ENCODE data around the gene GALNT7. TPM values are rescaled to one million over a fixed set of nuclear protein-coding genes. Genes with fewer than 3 reads are reported as not detected.

Gene GALNT7
- total RNA-seq, 1 experiment from 2014 or later, result 16.8 TPM

- Mint-ChIP-seq H3K36me3 (ENCODE audit: insufficient read depth, unreplicated experiment) (peaks cover 5% of the 10 kb centered on the region), H3K27me3 (ENCODE audit: insufficient read depth, unreplicated experiment) (peaks cover 4% of the 10 kb centered on the region), H3K4me3 (ENCODE audit: unreplicated experiment) (no peak overlapping the region), H3K9me3 (ENCODE audit: unreplicated experiment) (no peaks in the 10 kb centered on the region), H3K4me1 (ENCODE audit: low read depth, unreplicated experiment) (no peaks in the 10 kb centered on the region), H3K27ac (ENCODE audit: unreplicated experiment) (no peak overlapping the region)
- ChIA-PET POLR2A (no interaction called here), CTCF (no interaction called here)
- BruUV-seq (replicated peaks), result no TSS peak
- Histone ChIP-seq H3K36me3 (ENCODE audit: control insufficient read depth, insufficient read depth, low read length) (no peaks in the 10 kb centered on the region), H3K27me3 (replicated peaks; ENCODE audit: control insufficient read depth, insufficient read depth, low read length) (no peaks in the 10 kb centered on the region), H3K4me1 (no peaks in the 10 kb centered on the region), H3K4me3 (ENCODE audit: low read depth, low read length) (no peak overlapping the region), H3K9me3 (no peaks in the 10 kb centered on the region)
- TF ChIP-seq, protein P1, sequence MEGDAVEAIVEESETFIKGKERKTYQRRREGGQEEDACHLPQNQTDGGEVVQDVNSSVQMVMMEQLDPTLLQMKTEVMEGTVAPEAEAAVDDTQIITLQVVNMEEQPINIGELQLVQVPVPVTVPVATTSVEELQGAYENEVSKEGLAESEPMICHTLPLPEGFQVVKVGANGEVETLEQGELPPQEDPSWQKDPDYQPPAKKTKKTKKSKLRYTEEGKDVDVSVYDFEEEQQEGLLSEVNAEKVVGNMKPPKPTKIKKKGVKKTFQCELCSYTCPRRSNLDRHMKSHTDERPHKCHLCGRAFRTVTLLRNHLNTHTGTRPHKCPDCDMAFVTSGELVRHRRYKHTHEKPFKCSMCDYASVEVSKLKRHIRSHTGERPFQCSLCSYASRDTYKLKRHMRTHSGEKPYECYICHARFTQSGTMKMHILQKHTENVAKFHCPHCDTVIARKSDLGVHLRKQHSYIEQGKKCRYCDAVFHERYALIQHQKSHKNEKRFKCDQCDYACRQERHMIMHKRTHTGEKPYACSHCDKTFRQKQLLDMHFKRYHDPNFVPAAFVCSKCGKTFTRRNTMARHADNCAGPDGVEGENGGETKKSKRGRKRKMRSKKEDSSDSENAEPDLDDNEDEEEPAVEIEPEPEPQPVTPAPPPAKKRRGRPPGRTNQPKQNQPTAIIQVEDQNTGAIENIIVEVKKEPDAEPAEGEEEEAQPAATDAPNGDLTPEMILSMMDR (IDR thresholded peaks at IDR 0.05; ENCODE audit: insufficient read depth in 1 of 2, low read depth in 1 of 2, low read length in 1 of 2, severe bottlenecking in 1 of 2, unreplicated experiment in 1 of 2), result no peak
- DNase-seq, result no peak
- intact Hi-C loops (cut with micrococcal nuclease; ENCODE audit: unreplicated experiment), result no loop called here
Observed at GRCh38 chr4:173365359-173365996, 196.9 kb downstream of the GALNT7 start.

DNA sequence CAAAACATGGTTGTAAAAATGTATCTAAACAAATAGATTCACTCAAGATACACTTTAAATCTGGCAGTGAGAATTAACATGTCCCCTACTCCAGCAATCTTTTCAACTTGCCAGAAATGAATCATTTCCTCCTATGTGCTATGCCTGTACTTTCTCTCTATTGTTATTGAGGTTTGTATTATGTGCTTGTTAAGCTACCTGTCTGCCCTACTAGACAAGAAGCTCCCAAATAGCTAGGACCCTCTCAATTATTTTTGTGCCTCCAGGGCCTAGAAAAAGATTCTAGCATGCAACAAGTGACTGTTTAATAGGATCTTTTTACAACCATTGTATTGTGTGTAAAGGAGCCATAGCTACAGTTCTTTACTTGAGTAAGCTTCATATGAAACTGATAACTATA is 198.7 kb downstream of the GALNT7 start:
- Histone ChIP-seq H3K4me3 (ENCODE audit: low read depth, low read length) (no peak overlapping the region), H3K27me3 (replicated peaks; ENCODE audit: control insufficient read depth, insufficient read depth, low read length) (no peaks in the 10 kb centered on the region), H3K9me3 (no peaks in the 10 kb centered on the region), H3K36me3 (ENCODE audit: control insufficient read depth, insufficient read depth, low read length) (no peaks in the 10 kb centered on the region), H3K4me1 (no peaks in the 10 kb centered on the region)
- intact Hi-C loops (cut with micrococcal nuclease; ENCODE audit: unreplicated experiment), result no loop called here
- no peaks in the 10 kb centered on the region for H3K9me3 Mint-ChIP-seq (ENCODE audit: unreplicated experiment)
- H3K4me1 Mint-ChIP-seq (ENCODE audit: low read depth, unreplicated experiment), result no peaks in the 10 kb centered on the region
- peaks cover 11% of the 10 kb centered on the region for H3K36me3 Mint-ChIP-seq (ENCODE audit: insufficient read depth, unreplicated experiment)
- CTCF ChIA-PET, result no interaction called here
- peaks cover 4% of the 10 kb centered on the region for H3K27me3 Mint-ChIP-seq (ENCODE audit: insufficient read depth, unreplicated experiment)
- H3K27ac Mint-ChIP-seq (ENCODE audit: unreplicated experiment), result no peak overlapping the region
- TF ChIP-seq, protein P1 (IDR thresholded peaks at IDR 0.05; ENCODE audit: insufficient read depth in 1 of 2, low read depth in 1 of 2, low read length in 1 of 2, severe bottlenecking in 1 of 2, unreplicated experiment in 1 of 2), result no peak
- H3K4me3 Mint-ChIP-seq (ENCODE audit: unreplicated experiment), result no peak overlapping the region
- BruUV-seq (replicated peaks), result no TSS peak
- POLR2A ChIA-PET, result no interaction called here
- DNase-seq, result no peak

DNA sequence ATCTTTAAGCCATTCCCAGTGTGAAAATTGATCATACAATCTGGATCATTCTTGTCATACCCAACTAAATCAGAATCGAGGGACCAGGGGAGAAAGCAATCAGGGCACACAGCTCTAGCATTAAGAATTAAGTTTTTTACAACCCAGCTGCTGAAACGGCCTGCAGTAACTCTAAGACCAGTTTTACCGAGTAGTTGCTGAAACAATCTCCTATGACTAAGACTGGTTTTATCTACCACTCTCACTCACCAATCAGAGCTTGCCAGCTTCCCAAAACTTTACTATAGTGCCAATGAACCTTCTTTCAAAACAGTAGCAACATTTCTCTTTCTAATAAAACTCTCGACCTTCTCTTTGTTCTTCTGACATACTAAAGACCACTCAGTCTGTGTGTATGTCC is 199.3 kb downstream of the GALNT7 start:
- TF ChIP-seq, protein P1 (IDR thresholded peaks at IDR 0.05; ENCODE audit: insufficient read depth in 1 of 2, low read depth in 1 of 2, low read length in 1 of 2, severe bottlenecking in 1 of 2, unreplicated experiment in 1 of 2), result no peak
- Mint-ChIP-seq H3K27ac (ENCODE audit: unreplicated experiment) (no peak overlapping the region), H3K4me1 (ENCODE audit: low read depth, unreplicated experiment) (peaks cover under 1% of the 10 kb centered on the region), H3K9me3 (ENCODE audit: unreplicated experiment) (no peaks in the 10 kb centered on the region), H3K27me3 (ENCODE audit: insufficient read depth, unreplicated experiment) (peaks cover 4% of the 10 kb centered on the region), H3K36me3 (ENCODE audit: insufficient read depth, unreplicated experiment) (peaks cover 11% of the 10 kb centered on the region), H3K4me3 (ENCODE audit: unreplicated experiment) (no peak overlapping the region)
- Histone ChIP-seq H3K36me3 (ENCODE audit: control insufficient read depth, insufficient read depth, low read length) (no peaks in the 10 kb centered on the region), H3K9me3 (no peaks in the 10 kb centered on the region), H3K4me1 (no peaks in the 10 kb centered on the region), H3K27me3 (replicated peaks; ENCODE audit: control insufficient read depth, insufficient read depth, low read length) (no peaks in the 10 kb centered on the region), H3K4me3 (ENCODE audit: low read depth, low read length) (no peak overlapping the region)
- BruUV-seq (replicated peaks), result no TSS peak
- POLR2A ChIA-PET, result no interaction called here
- intact Hi-C loops (cut with micrococcal nuclease; ENCODE audit: unreplicated experiment), result no loop called here
- CTCF ChIA-PET, result no interaction called here
- DNase-seq, result no peak

Data from Caco-2 (cell line).